Measurements from ENCODE around the gene CPT1C. TPM values are rescaled to one million over a fixed set of nuclear protein-coding genes. Genes with fewer than 3 reads are reported as not detected.

The CPT1C gene
- total RNA-seq, 5 donors from 2014 or later (not counting 1 experiment from before 2014, with no cell fraction given), result 1.4 to 2.2 (median 1.5) TPM; not detected in 1

DNA sequence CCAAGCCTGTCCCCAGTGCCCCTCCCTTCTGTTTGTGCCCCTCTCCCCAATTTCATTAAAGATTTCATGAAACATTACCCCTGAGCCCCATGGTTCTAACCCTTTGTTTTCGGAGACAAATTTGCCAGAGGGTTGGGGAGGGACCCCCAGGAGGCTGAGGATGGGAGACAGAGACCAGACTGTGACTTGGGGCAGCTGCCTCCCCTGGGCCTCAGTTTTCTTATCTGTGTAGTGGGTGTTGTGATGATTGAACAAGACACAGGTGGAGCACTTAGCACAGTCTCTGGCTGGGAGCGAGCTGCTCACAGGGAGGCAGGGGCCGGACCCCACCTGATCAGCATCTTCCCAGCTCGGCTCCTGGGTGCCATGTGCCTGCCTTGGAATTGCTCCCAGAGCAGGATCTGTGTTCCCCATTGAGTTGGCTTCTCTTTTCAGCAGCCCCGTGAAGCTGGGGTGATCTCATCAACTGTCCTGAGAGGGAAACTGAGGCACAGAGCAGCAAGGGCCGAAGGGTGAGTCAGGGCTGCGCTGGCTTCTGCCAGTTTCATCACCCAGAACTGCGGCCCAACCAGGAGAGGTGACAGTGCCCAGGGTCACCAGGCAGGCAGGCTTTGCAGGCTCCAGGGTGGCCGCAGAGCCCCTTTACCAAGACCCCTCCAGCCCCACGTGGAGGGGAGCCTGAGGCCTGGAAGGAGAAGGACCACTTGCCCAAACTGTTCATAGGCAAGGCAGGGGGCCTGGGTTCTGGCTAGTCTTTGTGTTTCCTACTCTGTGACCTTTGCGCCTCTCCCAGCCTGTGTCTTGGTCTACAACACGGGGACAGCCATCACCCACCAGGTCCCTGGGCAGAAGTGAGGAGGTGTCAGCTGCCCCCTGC, 32.1 kb upstream of the CPT1C start:
- no peak overlapping the region for H3K4me3 Mint-ChIP-seq
- DNase-seq (no peak), ATAC-seq (replicated peaks in 1 of 4) (no peak)
- peak overlapping the region in 1 of 2 donors; percentile 36 for H3K27ac Mint-ChIP-seq
- H3K9me3 Mint-ChIP-seq, result no peaks in the 10 kb centered on the region
- 94% methylated on average over 7 of the region's 12 CpGs for WGBS (ENCODE audit: insufficient coverage)
- no peaks in the 10 kb centered on the region for H3K27me3 Mint-ChIP-seq
- ChIA-PET POLR2A (no interaction called here), CTCF (no interaction called here)
- peaks cover 0 to 32% of the 10 kb centered on the region in 2 experiments for H3K4me1 ChIP-seq (ENCODE audit: control insufficient read depth in 1 of 2, extremely low read depth in 1 of 2, insufficient read depth in 2 of 2, low read length in 2 of 2)
- no peak overlapping the region for H3K4me3 ChIP-seq (ENCODE audit: control insufficient read depth in 1 of 2, extremely low read depth in 1 of 2, low read length in 1 of 2)
- peaks cover 36 to 90% of the 10 kb centered on the region in 2 donors for H3K36me3 ChIP-seq (ENCODE audit: control insufficient read depth in 2 of 2, extremely low read depth in 1 of 2, insufficient read depth in 1 of 2, low read length in 1 of 2)
- H3K27ac ChIP-seq (ENCODE audit: low read length), result peak overlapping the region; percentile 30
- peaks cover 18% of the 10 kb centered on the region for H3K36me3 Mint-ChIP-seq
- peaks cover 7 to 27% (median 24%) of the 10 kb centered on the region in 3 donors for H3K4me1 Mint-ChIP-seq
- H3K9me3 ChIP-seq, result no peaks in the 10 kb centered on the region
- no peaks in the 10 kb centered on the region for H3K27me3 ChIP-seq (replicated peaks in 1 of 2; ENCODE audit: control insufficient read depth in 2 of 2, extremely low read depth in 1 of 2, insufficient read depth in 2 of 2, low read length in 1 of 2)

DNA sequence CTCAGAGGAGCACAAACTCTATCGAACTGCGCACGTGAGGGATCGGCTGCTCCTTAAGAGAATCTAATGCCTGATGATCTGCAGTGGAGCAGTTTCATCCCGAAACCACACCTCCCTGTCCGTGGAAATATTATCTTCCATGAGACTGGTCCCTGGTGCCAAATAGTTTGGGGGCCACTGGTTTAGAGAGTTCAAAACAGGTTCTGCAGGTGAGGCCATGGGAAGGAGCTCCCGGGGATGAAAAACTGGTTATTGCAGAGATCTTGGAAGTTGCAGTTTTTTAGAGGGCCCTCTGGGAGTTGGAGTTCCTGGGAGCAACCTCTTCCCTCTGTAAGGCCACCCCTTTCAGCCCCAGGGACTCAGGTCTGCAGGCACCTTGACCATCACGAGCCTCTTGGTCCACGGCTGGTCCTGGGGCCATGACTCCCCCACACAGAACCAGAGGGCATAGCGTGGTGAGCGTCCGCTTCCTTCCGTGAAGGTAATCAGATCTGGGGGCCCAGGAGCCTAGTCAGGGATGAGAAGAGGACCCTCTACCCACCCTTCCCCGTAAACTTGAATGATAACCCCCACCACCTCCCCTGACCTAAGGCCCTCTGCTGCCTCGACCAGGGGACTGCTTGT, 30.5 kb upstream of the CPT1C start:
- H3K36me3 Mint-ChIP-seq, result peaks cover 11% of the 10 kb centered on the region
- CTCF ChIA-PET, result interaction anchor here in 1 of 2 donors (0.6 kb wide), 1 partner anchor 48 kb away, joined by 4 read pairs; no protein-coding TSS in a partner anchor

GRCh38 chr19:49662011-49662410, 28.9 kb upstream of the CPT1C start:
- H3K4me3 Mint-ChIP-seq, result peak overlapping the region in 1 of 3 donors; percentile 93

More for the DNA sequence above, 30.5 kb upstream of the CPT1C start:
- H3K4me1 Mint-ChIP-seq, result peaks cover 24 to 36% (median 27%) of the 10 kb centered on the region in 3 donors
- H3K9me3 Mint-ChIP-seq, result no peaks in the 10 kb centered on the region
- Histone ChIP-seq H3K4me3 (ENCODE audit: control insufficient read depth in 1 of 2, extremely low read depth in 1 of 2, low read length in 1 of 2) (no peak overlapping the region), H3K27ac (ENCODE audit: low read length) (no peak overlapping the region), H3K27me3 (replicated peaks in 1 of 2; ENCODE audit: control insufficient read depth in 2 of 2, extremely low read depth in 1 of 2, insufficient read depth in 2 of 2, low read length in 1 of 2) (no peaks in the 10 kb centered on the region), H3K4me1 (ENCODE audit: control insufficient read depth in 1 of 2, extremely low read depth in 1 of 2, insufficient read depth in 2 of 2, low read length in 2 of 2) (peaks cover 0 to 40% of the 10 kb centered on the region in 2 experiments), H3K9me3 (no peaks in the 10 kb centered on the region), H3K36me3 (ENCODE audit: control insufficient read depth in 2 of 2, extremely low read depth in 1 of 2, insufficient read depth in 1 of 2, low read length in 1 of 2) (peaks cover 24 to 76% of the 10 kb centered on the region in 2 donors)
- POLR2A ChIA-PET, result interaction anchor here in 1 of 2 donors (0.7 kb wide), 1 partner anchor 92 kb away, joined by 3 read pairs; no protein-coding TSS in a partner anchor
- WGBS (ENCODE audit: insufficient coverage), result 95% methylated on average over 4 of the region's 15 CpGs
- ATAC-seq (replicated peaks in 1 of 4) (no peak), DNase-seq (no peak)
- peak overlapping the region in 1 of 2 donors; percentile 22 for H3K27ac Mint-ChIP-seq
- no peaks in the 10 kb centered on the region for H3K27me3 Mint-ChIP-seq
- no peak overlapping the region for H3K4me3 Mint-ChIP-seq

GRCh38 chr19:49663224-49663623, 27.7 kb upstream of the CPT1C start:
- peaks cover 15 to 49% of the 10 kb centered on the region in 2 donors for H3K36me3 ChIP-seq (ENCODE audit: control insufficient read depth in 2 of 2, extremely low read depth in 1 of 2, insufficient read depth in 1 of 2, low read length in 1 of 2)
- DNase-seq, result no peak
- Mint-ChIP-seq H3K36me3 (peaks cover 2% of the 10 kb centered on the region), H3K4me3 (peak overlapping the region; percentile 93 to 100 (median 99)), H3K27me3 (no peaks in the 10 kb centered on the region), H3K4me1 (peaks cover 37 to 52% (median 42%) of the 10 kb centered on the region in 3 donors), H3K9me3 (no peaks in the 10 kb centered on the region), H3K27ac (peak overlapping the region; percentile 100)
- no peaks in the 10 kb centered on the region for H3K9me3 ChIP-seq
- peak overlapping the region in 1 of 2 donors; percentile 93 for H3K4me3 ChIP-seq (ENCODE audit: control insufficient read depth in 1 of 2, extremely low read depth in 1 of 2, low read length in 1 of 2)
- no peak for ATAC-seq (replicated peaks in 1 of 4)
- H3K4me1 ChIP-seq (ENCODE audit: control insufficient read depth in 1 of 2, extremely low read depth in 1 of 2, insufficient read depth in 2 of 2, low read length in 2 of 2), result peaks cover 4 to 51% of the 10 kb centered on the region in 2 experiments
- 95% methylated on average over 7 of the region's 12 CpGs for WGBS (ENCODE audit: insufficient coverage)
- no peaks in the 10 kb centered on the region for H3K27me3 ChIP-seq (replicated peaks in 1 of 2; ENCODE audit: control insufficient read depth in 2 of 2, extremely low read depth in 1 of 2, insufficient read depth in 2 of 2, low read length in 1 of 2)
- H3K27ac ChIP-seq (ENCODE audit: low read length), result peak overlapping the region; percentile 78
- POLR2A ChIA-PET, result interaction anchor here in 1 of 2 donors (0.8 kb wide), 1 partner anchor 184 kb away, joined by 4 read pairs; no protein-coding TSS in a partner anchor
- CTCF ChIA-PET, result interaction anchor here (0.7 to 3.2 kb wide), 3 partner anchors 9 to 164 kb away, joined by 3 to 30 read pairs (median 3); partner anchors contain the start of gene RRAS (in 1 of the 2)

More at GRCh38 chr19:49662011-49662410, 28.9 kb upstream of the CPT1C start:
- peaks cover 24 to 61% of the 10 kb centered on the region in 2 donors for H3K36me3 ChIP-seq (ENCODE audit: control insufficient read depth in 2 of 2, extremely low read depth in 1 of 2, insufficient read depth in 1 of 2, low read length in 1 of 2)
- DNase-seq, result no peak
- CTCF ChIA-PET, result interaction anchor here (0.5 to 0.8 kb wide), 2 partner anchors 22 to 238 kb away, joined by 6 read pairs; partner anchors contain the start of gene RRAS (in 1 of the 2)
- Mint-ChIP-seq H3K36me3 (peaks cover 2% of the 10 kb centered on the region), H3K27me3 (no peaks in the 10 kb centered on the region), H3K9me3 (no peaks in the 10 kb centered on the region), H3K27ac (peak overlapping the region in 1 of 2 donors; percentile 52), H3K4me1 (peaks cover 37 to 48% (median 40%) of the 10 kb centered on the region in 3 donors)
- no peaks in the 10 kb centered on the region for H3K9me3 ChIP-seq
- no peak for ATAC-seq (replicated peaks in 1 of 4)
- peak overlapping the region; percentile 78 for H3K27ac ChIP-seq (ENCODE audit: low read length)
- H3K4me1 ChIP-seq (ENCODE audit: control insufficient read depth in 1 of 2, extremely low read depth in 1 of 2, insufficient read depth in 2 of 2, low read length in 2 of 2), result peaks cover 4 to 51% of the 10 kb centered on the region in 2 experiments
- POLR2A ChIA-PET, result no interaction called here
- WGBS (ENCODE audit: insufficient coverage), result 92% methylated on average over 10 of the region's 16 CpGs
- H3K4me3 ChIP-seq (ENCODE audit: control insufficient read depth in 1 of 2, extremely low read depth in 1 of 2, low read length in 1 of 2), result no peak overlapping the region
- no peaks in the 10 kb centered on the region for H3K27me3 ChIP-seq (replicated peaks in 1 of 2; ENCODE audit: control insufficient read depth in 2 of 2, extremely low read depth in 1 of 2, insufficient read depth in 2 of 2, low read length in 1 of 2)

DNA sequence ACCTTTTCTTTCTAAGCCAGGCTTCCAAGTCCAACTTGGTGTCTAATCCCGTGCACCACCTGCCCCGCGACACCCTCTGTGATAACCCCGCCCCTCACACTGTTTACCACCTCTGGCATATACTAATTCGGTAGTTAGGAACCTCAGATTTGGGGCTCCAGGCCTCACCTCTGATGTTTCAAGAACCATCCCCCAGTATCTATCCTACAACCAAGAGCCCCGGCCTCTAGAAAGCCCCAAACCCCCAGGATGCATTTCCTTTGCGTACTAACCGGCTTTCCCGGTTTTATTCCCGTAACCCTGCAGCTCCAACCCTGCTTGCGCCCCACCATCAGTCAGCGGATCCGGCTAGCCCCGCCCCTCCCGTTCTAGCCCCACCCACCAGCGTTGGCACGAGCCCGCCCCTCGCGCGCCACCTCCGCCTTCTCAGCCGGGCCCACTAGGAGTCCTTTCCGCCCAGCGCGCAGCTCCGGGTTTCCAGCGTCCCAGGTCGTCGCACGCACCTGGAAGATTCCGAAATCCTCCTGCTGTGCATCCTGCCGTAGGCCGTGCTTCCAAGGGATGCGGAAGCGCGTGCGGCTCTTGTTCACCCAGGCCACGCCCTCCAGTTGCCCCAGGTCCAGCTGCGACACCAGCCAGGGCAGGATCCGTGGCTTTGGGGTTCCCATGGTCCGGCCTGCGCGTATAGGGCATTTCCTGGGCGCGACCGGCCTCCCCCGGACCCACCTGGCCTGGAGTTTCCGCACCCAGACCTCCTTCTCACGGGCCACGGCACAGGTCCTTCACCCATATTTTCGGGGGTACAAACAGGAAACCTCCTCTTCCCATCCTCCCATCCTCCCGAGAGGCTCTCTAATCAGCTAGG, 26.5 kb upstream of the CPT1C start:
- peak; percentile 76 to 95 (median 90) for DNase-seq
- peaks cover 4 to 48% of the 10 kb centered on the region in 2 experiments for H3K4me1 ChIP-seq (ENCODE audit: control insufficient read depth in 1 of 2, extremely low read depth in 1 of 2, insufficient read depth in 2 of 2, low read length in 2 of 2)
- H3K27me3 ChIP-seq (replicated peaks in 1 of 2; ENCODE audit: control insufficient read depth in 2 of 2, extremely low read depth in 1 of 2, insufficient read depth in 2 of 2, low read length in 1 of 2), result no peaks in the 10 kb centered on the region
- Mint-ChIP-seq H3K9me3 (no peaks in the 10 kb centered on the region), H3K27ac (peak overlapping the region; percentile 100), H3K4me1 (peaks cover 37 to 49% (median 40%) of the 10 kb centered on the region in 3 donors), H3K4me3 (peak overlapping the region; percentile 93 to 100 (median 99)), H3K27me3 (no peaks in the 10 kb centered on the region), H3K36me3 (peaks cover 2% of the 10 kb centered on the region)
- ATAC-seq (replicated peaks in 1 of 4), result peak; percentile 71 to 77 (median 73)
- peaks cover 7 to 37% of the 10 kb centered on the region in 2 donors for H3K36me3 ChIP-seq (ENCODE audit: control insufficient read depth in 2 of 2, extremely low read depth in 1 of 2, insufficient read depth in 1 of 2, low read length in 1 of 2)
- under 1% methylated on average over 53 of the region's 53 CpGs for WGBS (ENCODE audit: insufficient coverage)
- peak overlapping the region; percentile 78 for H3K27ac ChIP-seq (ENCODE audit: low read length)
- ChIA-PET CTCF (interaction anchor here (0.5 to 3.2 kb wide), 11 partner anchors 9 to 173 kb away, joined by 3 to 30 read pairs (median 3); partner anchors contain the start of genes PRMT1 (in 1 of the 2), RRAS (in 1 of the 2) and SCAF1 (in 1 of the 2)), POLR2A (interaction anchor here in 1 of 2 donors (0.7 to 1.8 kb wide), 4 partner anchors 12 to 185 kb away, joined by 3 to 6 read pairs (median 4); partner anchors contain the start of gene RRAS)
- peak overlapping the region; percentile 93 for H3K4me3 ChIP-seq (ENCODE audit: control insufficient read depth in 1 of 2, extremely low read depth in 1 of 2, low read length in 1 of 2)
- no peaks in the 10 kb centered on the region for H3K9me3 ChIP-seq

Measured in T-cell (primary cell).